GM12864 (cell line): ENCODE results near the gene MAP4.
A peak's percentile ranks its signal among the peaks of the same experiment; 100 is the strongest.

Experiments used
- DNase-seq: peaks from one replicate; pipeline ENCODE4 v3.0.0-alpha.2; 2011; ENCODE audit warnings: low read depth
- H3K4me3 ChIP-seq: 2 replicates; pipeline ENCODE4 v1.5.1; 2011; ENCODE audit warnings: mild to moderate bottlenecking, low read depth, low read length, control low read depth
- TF ChIP-seq, protein P1 (sequence below): IDR thresholded peaks from 2 replicates; pipeline ENCODE4 v1.5.1; 2011; ENCODE audit warnings: low read depth, mild to moderate bottlenecking, moderate library complexity, low read length, control low read depth, inconsistent platforms; ENCODE audit errors: missing control alignments

The MAP4 gene

DNA sequence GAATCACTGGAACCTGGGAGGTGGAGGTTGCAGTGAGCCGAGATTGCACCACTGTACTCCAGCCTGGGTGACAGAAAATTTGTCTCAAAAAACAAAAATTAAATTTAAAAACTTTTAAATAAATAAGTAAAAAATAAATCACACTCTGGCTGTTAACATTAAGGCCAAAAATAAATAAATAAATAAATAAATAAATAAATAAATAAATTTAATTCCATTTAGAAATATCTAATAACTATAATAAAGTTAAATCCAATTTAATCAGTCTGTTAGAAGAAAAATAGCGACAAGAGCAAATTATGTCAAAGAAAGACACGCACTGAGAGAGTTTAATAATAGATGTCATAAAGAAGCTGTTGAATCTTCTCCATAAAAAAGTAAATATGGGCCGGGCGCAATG, 13.4 kb downstream of the MAP4 start:
- DNase-seq = no peak
- TF ChIP-seq, protein P1, sequence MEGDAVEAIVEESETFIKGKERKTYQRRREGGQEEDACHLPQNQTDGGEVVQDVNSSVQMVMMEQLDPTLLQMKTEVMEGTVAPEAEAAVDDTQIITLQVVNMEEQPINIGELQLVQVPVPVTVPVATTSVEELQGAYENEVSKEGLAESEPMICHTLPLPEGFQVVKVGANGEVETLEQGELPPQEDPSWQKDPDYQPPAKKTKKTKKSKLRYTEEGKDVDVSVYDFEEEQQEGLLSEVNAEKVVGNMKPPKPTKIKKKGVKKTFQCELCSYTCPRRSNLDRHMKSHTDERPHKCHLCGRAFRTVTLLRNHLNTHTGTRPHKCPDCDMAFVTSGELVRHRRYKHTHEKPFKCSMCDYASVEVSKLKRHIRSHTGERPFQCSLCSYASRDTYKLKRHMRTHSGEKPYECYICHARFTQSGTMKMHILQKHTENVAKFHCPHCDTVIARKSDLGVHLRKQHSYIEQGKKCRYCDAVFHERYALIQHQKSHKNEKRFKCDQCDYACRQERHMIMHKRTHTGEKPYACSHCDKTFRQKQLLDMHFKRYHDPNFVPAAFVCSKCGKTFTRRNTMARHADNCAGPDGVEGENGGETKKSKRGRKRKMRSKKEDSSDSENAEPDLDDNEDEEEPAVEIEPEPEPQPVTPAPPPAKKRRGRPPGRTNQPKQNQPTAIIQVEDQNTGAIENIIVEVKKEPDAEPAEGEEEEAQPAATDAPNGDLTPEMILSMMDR = no peak
- H3K4me3 ChIP-seq = no peak overlapping the region

DNA sequence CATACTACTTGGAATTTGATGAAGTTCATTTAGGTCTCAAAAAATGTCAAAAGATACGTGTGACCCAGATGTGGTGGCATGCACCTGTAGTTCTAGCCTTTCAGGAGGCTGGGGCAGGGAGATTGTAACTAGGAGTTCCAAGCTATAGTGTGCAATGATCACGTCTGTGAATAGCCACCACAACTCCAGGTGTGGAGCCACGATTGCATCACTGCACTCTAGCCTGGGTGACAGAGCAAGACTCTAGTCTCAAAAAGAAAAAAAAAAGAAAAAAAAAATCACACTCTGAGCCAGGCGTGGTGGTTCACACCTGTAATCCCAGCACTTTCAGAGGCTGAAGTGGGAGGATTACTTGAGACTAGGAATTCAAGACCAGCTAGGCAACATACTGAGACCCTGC, 14.2 kb downstream of the MAP4 start:
- DNase-seq = no peak
- TF ChIP-seq, protein P1 = no peak
- H3K4me3 ChIP-seq = no peak overlapping the region

DNA sequence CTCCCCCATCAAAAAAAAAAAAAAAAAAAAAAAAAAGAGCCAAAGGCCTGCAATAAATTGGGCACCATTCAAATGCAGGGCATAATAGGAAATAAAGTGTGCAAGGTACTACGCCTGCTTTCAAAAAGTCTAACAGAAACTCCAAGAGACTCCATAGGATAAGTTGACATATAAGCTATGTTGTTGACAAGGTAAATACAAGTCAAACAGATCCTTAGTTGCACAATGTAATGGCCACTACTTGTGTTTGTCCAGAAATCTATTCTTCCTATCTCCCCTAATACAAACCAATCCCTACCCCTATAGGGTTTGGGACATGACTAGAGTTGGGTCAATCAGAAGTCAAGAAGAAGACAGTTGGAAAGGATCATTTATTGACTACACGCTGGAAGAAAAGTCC, 16.0 kb downstream of the MAP4 start:
- no peak for DNase-seq
- no peak overlapping the region for H3K4me3 ChIP-seq
- TF ChIP-seq, protein P1 = no peak

DNA sequence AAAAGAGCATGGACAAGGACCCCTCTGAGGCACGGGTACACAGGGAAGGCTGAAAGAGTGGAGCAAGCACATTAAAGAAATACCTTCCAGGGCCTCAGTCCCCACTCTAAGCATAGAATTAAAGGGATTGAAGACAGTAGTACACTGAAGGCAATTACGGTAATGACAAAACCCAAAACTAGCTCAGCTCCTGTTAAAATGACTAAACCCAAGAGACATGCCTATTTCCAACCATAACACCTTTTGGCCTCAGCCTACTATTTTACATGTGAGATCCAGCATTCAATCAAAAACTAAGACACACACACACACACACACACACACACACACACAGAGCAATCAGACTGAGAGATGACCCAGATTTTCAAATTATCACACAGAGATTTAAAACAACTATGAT, 19.8 kb downstream of the MAP4 start:
- no peak for DNase-seq
- TF ChIP-seq, protein P1 = no peak
- no peak overlapping the region for H3K4me3 ChIP-seq

DNA sequence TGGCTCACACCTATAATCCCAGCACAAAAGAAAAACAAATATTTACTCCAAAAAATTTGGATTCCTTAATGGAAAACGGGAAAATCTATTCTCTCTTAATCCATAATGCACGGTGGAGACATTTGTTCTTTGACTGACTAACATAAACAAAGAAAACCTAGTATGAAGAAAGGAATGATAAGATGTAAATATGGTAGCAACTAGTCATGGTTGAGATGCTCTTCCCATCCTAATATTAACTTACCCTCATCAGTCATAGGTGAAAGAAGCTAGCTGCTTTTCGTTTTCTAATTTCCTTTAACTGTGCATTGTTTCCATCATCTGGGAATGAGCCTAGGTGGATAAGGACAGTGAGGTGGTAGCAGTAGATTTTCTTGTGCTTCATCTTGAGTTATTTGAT, 22.0 kb downstream of the MAP4 start:
- TF ChIP-seq, protein P1 = no peak
- DNase-seq = no peak
- H3K4me3 ChIP-seq = no peak overlapping the region

DNA sequence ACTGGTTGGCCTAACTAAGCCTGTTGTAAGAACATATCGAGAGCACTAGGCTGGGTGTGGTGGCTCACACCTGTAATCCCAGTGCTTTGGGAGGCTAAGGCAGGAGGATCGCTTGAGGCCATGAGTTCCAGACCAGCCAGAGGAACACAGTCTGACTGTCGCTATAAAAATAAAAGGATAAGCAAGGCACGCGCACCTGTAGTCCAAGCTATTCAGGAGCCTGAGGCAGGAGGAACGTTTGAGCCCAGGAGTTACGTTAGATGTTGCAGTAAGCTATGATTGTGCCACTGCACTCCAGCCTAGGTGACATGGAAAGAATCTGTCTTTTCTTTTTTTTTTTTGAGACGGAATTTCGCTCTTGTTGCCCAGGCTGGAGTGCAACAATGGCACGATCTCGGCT, 24.9 kb downstream of the MAP4 start:
- no peak for DNase-seq
- H3K4me3 ChIP-seq = no peak overlapping the region
- TF ChIP-seq, protein P1 = no peak

DNA sequence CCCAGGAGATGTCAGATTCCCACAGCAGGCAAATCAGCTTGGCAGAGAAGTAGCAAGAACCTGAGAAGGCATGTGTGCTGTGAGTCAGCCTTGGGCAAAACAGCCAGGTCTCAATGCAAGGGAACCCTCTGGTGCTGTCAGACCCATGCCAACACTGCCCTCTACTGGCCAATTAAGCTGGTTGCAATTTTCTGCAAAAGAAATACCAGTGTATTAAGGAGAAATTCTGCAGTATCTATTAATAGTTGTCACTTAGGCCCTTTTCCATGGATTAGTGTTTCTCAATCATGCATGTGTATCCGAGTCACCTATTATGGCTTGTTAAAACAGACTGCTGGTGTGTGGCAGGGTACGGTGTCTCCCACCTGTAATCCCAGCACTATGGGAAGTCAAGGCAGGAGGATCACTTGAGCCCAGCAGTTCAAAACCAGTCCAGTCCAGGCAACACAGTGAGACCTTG, 26.2 kb downstream of the MAP4 start:
- no peak overlapping the region for H3K4me3 ChIP-seq
- TF ChIP-seq, protein P1 = peak; percentile 86
- peak; percentile 63 for DNase-seq
